ENCODE measurements around the gene KRT24. TPM values are rescaled to one million over a fixed set of nuclear protein-coding genes. Genes with fewer than 3 reads are reported as not detected.

The KRT24 gene
- total RNA-seq, 2 experiments from 2014 or later: not detected

DNA sequence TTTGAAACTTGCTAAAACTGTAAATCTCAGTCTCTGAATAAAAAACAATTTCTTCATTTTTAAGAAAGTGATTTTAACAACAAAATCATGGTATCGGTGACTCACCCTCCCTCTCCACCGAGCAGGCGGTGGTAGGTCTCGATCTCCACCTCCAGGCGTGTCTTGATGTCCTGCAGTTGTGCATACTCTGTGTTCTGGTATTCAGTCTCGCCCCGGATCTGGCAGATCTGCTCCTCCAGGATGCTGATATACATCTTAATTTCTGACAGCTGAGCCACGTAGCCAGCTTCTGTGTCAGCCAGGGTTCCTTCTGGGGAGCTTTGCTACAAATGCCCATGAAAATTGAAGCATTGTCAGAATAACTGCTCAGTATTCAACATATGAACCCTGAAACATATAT, 15.4 kb upstream of the KRT24 start:
- Histone ChIP-seq H3K27me3 (ENCODE audit: control insufficient read depth in 1 of 2, insufficient read depth in 2 of 2, low read length in 2 of 2) (no peaks in the 10 kb centered on the region), H3K9me3 (ENCODE audit: control insufficient read depth in 1 of 2, insufficient read depth in 1 of 2, low read length in 2 of 2) (no peaks in the 10 kb centered on the region), H3K4me1 (ENCODE audit: insufficient read depth, low read length) (no peaks in the 10 kb centered on the region), H3K27ac (ENCODE audit: low read depth in 1 of 2, low read length in 2 of 2) (no peak overlapping the region), H3K4me3 (ENCODE audit: low read length) (no peak overlapping the region), H3K36me3 (ENCODE audit: insufficient read depth, low read length) (no peaks in the 10 kb centered on the region)
- no peaks in the 10 kb centered on the region for H3K4me1 Mint-ChIP-seq (ENCODE audit: low read depth)
- ATAC-seq (ENCODE audit: poor library complexity): no peak
- H3K9me3 Mint-ChIP-seq: no peaks in the 10 kb centered on the region
- H3K27me3 Mint-ChIP-seq: peaks cover 35% of the 10 kb centered on the region
- TF ChIP-seq, protein P1, sequence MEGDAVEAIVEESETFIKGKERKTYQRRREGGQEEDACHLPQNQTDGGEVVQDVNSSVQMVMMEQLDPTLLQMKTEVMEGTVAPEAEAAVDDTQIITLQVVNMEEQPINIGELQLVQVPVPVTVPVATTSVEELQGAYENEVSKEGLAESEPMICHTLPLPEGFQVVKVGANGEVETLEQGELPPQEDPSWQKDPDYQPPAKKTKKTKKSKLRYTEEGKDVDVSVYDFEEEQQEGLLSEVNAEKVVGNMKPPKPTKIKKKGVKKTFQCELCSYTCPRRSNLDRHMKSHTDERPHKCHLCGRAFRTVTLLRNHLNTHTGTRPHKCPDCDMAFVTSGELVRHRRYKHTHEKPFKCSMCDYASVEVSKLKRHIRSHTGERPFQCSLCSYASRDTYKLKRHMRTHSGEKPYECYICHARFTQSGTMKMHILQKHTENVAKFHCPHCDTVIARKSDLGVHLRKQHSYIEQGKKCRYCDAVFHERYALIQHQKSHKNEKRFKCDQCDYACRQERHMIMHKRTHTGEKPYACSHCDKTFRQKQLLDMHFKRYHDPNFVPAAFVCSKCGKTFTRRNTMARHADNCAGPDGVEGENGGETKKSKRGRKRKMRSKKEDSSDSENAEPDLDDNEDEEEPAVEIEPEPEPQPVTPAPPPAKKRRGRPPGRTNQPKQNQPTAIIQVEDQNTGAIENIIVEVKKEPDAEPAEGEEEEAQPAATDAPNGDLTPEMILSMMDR (IDR thresholded peaks at IDR 0.05): no peak
- intact Hi-C loops (cut with DNase I, micrococcal nuclease): no loop called here
- DNase-seq: no peak
- H3K36me3 Mint-ChIP-seq (ENCODE audit: low read depth): no peaks in the 10 kb centered on the region
- no peak overlapping the region for H3K27ac Mint-ChIP-seq
- CTCF ChIA-PET: interaction anchor here (1.2 kb wide), 1 partner anchor 72 kb away, joined by 3 read pairs; no protein-coding TSS in a partner anchor
- POLR2A ChIA-PET: interaction anchor here (0.6 kb wide), 1 partner anchor 128 kb away, joined by 3 read pairs; no protein-coding TSS in a partner anchor
- no peak overlapping the region for H3K4me3 Mint-ChIP-seq

DNA sequence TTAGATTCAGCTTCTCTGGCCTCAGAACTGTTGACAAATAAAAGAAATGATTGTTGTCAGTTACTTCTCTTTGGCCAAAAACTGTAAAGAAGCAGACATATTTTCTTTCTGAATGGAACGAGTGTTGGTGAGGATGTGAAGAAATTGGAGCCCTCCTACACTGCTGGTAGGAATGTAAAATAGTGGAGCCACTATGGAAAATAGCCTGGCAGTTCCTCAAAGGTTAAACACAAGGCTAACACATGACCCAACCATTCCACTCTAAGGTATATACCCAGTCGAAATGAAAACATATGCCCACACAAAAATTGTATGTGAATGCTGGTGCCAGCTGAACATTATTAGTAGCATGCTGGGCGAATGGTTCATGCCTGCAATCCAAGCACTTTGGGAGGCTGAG, 14.2 kb upstream of the KRT24 start:
- Mint-ChIP-seq H3K9me3 (no peaks in the 10 kb centered on the region), H3K27me3 (peaks cover 30% of the 10 kb centered on the region), H3K27ac (no peak overlapping the region), H3K36me3 (ENCODE audit: low read depth) (no peaks in the 10 kb centered on the region), H3K4me1 (ENCODE audit: low read depth) (no peaks in the 10 kb centered on the region), H3K4me3 (no peak overlapping the region)
- TF ChIP-seq, protein P1 (IDR thresholded peaks at IDR 0.05): no peak
- no peak overlapping the region for H3K4me3 ChIP-seq (ENCODE audit: low read length)
- no peaks in the 10 kb centered on the region for H3K36me3 ChIP-seq (ENCODE audit: insufficient read depth, low read length)
- no peak overlapping the region for H3K27ac ChIP-seq (ENCODE audit: low read depth in 1 of 2, low read length in 2 of 2)
- no peak for ATAC-seq (ENCODE audit: poor library complexity)
- no peaks in the 10 kb centered on the region for H3K9me3 ChIP-seq (ENCODE audit: control insufficient read depth in 1 of 2, insufficient read depth in 1 of 2, low read length in 2 of 2)
- DNase-seq: no peak
- ChIA-PET CTCF (no interaction called here), POLR2A (no interaction called here)
- H3K4me1 ChIP-seq (ENCODE audit: insufficient read depth, low read length): no peaks in the 10 kb centered on the region
- H3K27me3 ChIP-seq (ENCODE audit: control insufficient read depth in 1 of 2, insufficient read depth in 2 of 2, low read length in 2 of 2): no peaks in the 10 kb centered on the region
- intact Hi-C loops (cut with DNase I, micrococcal nuclease): no loop called here

DNA sequence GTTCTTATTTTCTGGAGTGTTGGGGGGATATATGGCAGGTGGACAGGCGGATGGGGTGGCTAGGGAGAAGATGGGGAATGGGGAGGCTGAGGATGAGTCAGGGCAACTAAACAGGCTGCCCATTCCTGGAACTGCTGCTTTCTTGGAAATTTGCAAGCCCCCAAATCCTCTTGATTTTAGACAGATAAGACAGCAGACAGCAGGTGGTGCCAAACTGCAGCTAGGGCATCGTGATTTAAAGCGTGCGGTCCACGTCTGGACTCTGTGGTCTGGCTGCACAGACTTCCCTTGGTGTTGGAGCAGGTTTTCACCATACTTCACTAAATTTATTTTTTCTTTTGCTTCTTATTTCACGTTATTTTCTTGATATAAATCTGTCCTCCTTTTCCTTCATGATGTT, 10.9 kb upstream of the KRT24 start:
- Histone ChIP-seq H3K4me3 (ENCODE audit: low read length) (no peak overlapping the region), H3K4me1 (ENCODE audit: insufficient read depth, low read length) (no peaks in the 10 kb centered on the region), H3K27me3 (ENCODE audit: control insufficient read depth in 1 of 2, insufficient read depth in 2 of 2, low read length in 2 of 2) (no peaks in the 10 kb centered on the region), H3K9me3 (ENCODE audit: control insufficient read depth in 1 of 2, insufficient read depth in 1 of 2, low read length in 2 of 2) (no peaks in the 10 kb centered on the region), H3K27ac (ENCODE audit: low read depth in 1 of 2, low read length in 2 of 2) (no peak overlapping the region), H3K36me3 (ENCODE audit: insufficient read depth, low read length) (no peaks in the 10 kb centered on the region)
- CTCF ChIA-PET: no interaction called here
- TF ChIP-seq, protein P1 (IDR thresholded peaks at IDR 0.05): no peak
- intact Hi-C loops (cut with DNase I, micrococcal nuclease): loop anchor here in 1 of 2 experiments (5.0 kb wide), 1 partner anchor 52 kb away; no protein-coding TSS in a partner anchor
- H3K4me1 Mint-ChIP-seq (ENCODE audit: low read depth): no peaks in the 10 kb centered on the region
- ATAC-seq (ENCODE audit: poor library complexity): no peak
- DNase-seq: no peak
- H3K27me3 Mint-ChIP-seq: peaks cover 23% of the 10 kb centered on the region
- no peaks in the 10 kb centered on the region for H3K9me3 Mint-ChIP-seq
- POLR2A ChIA-PET: no interaction called here
- H3K27ac Mint-ChIP-seq: no peak overlapping the region
- no peak overlapping the region for H3K4me3 Mint-ChIP-seq
- H3K36me3 Mint-ChIP-seq (ENCODE audit: low read depth): no peaks in the 10 kb centered on the region
